GM19328 (cell line): ENCODE measurements around the gene KRT86.
"Not testable (repeated sequence)": the region's sequence is repeated elsewhere in the genome, so short reads cannot be mapped to it uniquely, and the experiment has no call there.

Source experiments
- ATAC-seq: cut with Tn5 transposase; IDR thresholded peaks from one replicate; pipeline ENCODE4 v1.9.1; 2021; ENCODE audit warnings: mild to moderate bottlenecking, moderate library complexity; ENCODE audit not compliant: unreplicated experiment

Gene KRT86

GRCh38 chr12:52267266-52267665 is 7.2 kb upstream of the KRT86 start:
- ATAC-seq, result no peak

- no peak for ATAC-seq
These were observed 6.7 kb upstream of the KRT86 start for GRCh38 chr12:52267699-52268098.

GRCh38 chr12:52268212-52268611 is 6.2 kb upstream of the KRT86 start:
- ATAC-seq, result no peak

- ATAC-seq, result no peak
These were observed 3.8 kb upstream of the KRT86 start for GRCh38 chr12:52270541-52271070.

GRCh38 chr12:52271158-52271557 is 3.3 kb upstream of the KRT86 start:
- ATAC-seq, result no peak

- ATAC-seq, result no peak
These were observed 1.2 kb downstream of the KRT86 start for GRCh38 chr12:52275686-52276085.

- no peak for ATAC-seq
These were observed 3.2 kb downstream of the KRT86 start for GRCh38 chr12:52277486-52278245.

GRCh38 chr12:52278575-52279421 is 4.4 kb downstream of the KRT86 start:
- ATAC-seq, result peak; percentile 90

GRCh38 chr12:52279422-52280318 is 5.2 kb downstream of the KRT86 start:
- ATAC-seq, result no peak

- no peak for ATAC-seq
These were observed 5.9 kb downstream of the KRT86 start for GRCh38 chr12:52280319-52280795.

- no peak for ATAC-seq
These were observed 6.5 kb downstream of the KRT86 start for GRCh38 chr12:52280796-52281560.

- ATAC-seq, result no peak
These were observed 10.2 kb downstream of the KRT86 start for GRCh38 chr12:52284562-52285171.

- ATAC-seq, result no peak
These were observed 10.8 kb downstream of the KRT86 start for GRCh38 chr12:52285172-52285745.

- no peak for ATAC-seq
These were observed 11.5 kb downstream of the KRT86 start for GRCh38 chr12:52285851-52286530.

GRCh38 chr12:52286857-52287785 is 12.7 kb downstream of the KRT86 start:
- ATAC-seq, result not testable (repeated sequence)

GRCh38 chr12:52287816-52288805 is 13.7 kb downstream of the KRT86 start:
- ATAC-seq, result not testable (repeated sequence)
